Gastroesophageal sphincter (tissue), 4 donors: ENCODE results near the gene MYOCD. TPM values are rescaled to one million over a fixed set of nuclear protein-coding genes. Genes with fewer than 3 reads are reported as not detected.

Source experiments
- ATAC-seq: fragments of 150-250 bp; one replicate; pipeline ENCODE4 v1.9.1; 2016; ENCODE audit warnings: mild to moderate bottlenecking, moderate library complexity
- H3K27ac ChIP-seq, 4 donors: fragments of 200-600 bp; sonication (generic) in 3 of 4; 1 replicate in 3 of 4; 2 replicates in 1 of 4; pipeline ENCODE4 v1.5.1; 2016 to 2019
- H3K27me3 ChIP-seq: fragments of 200-600 bp; sonication (generic); one replicate; pipeline ENCODE4 v1.5.1; 2019
- H3K36me3 ChIP-seq, 2 donors: fragments of 200-600 bp; sonication (generic); one replicate each; pipeline ENCODE4 v1.5.1; 2019; ENCODE audit warnings: control low read depth in 1 of 2
- H3K4me1 ChIP-seq, 3 donors: fragments of 200-600 bp; sonication (generic); 1 replicate in 2 of 3; 2 replicates in 1 of 3; pipeline ENCODE4 v1.5.1; 2016 to 2019; ENCODE audit warnings: control low read depth in 2 of 3
- H3K4me3 ChIP-seq, 2 donors: fragments of 200-600 bp; sonication (generic); one replicate each; pipeline ENCODE4 v1.5.1; 2019; ENCODE audit warnings: mild to moderate bottlenecking in 1 of 2, moderate library complexity in 1 of 2
- H3K9me3 ChIP-seq, 3 donors: fragments of 200-600 bp; sonication (generic); one replicate each; pipeline ENCODE4 v1.5.1; 2017 to 2019; ENCODE audit warnings: control low read depth in 2 of 3
- EP300 ChIP-seq: sonication (generic); formaldehyde crosslinking; IDR thresholded peaks from one replicate; pipeline ENCODE4 v1.6.1; 2017; ENCODE audit warnings: antibody characterized with exemption, mild to moderate bottlenecking
- POLR2A ChIP-seq, 2 donors: fragments of 450-650 bp; IDR thresholded peaks; one replicate each; pipeline ENCODE4 v1.6.1; 2017; ENCODE audit warnings: antibody characterized with exemption in 2 of 2, mild to moderate bottlenecking in 2 of 2, moderate library complexity in 1 of 2
- POLR2AphosphoS5 ChIP-seq: sonication (generic); formaldehyde crosslinking; IDR thresholded peaks from one replicate; pipeline ENCODE4 v1.6.1; 2017; ENCODE audit warnings: antibody characterized with exemption
- WGBS, 2 donors: methylation state at CpG; one replicate each; pipeline ENCODE4 v1.1.5; 2018; ENCODE audit warnings: low coverage in 1 of 2; 5-methylcytosine and 5-hydroxymethylcytosine counted together
- total RNA-seq, 4 donors: library from RNA; depleted of rRNA; stranded (reverse); fragments of >200 nt; gene quantifications; one replicate each; pipeline ENCODE4 v1.1.0, GENCODE V29; 2016
- TF ChIP-seq, protein P1 (sequence below), 4 experiments: fragments of 200-600 bp in 2 of 4; fragments of 450-650 bp in 2 of 4; sonication (generic) in 1 of 4; IDR thresholded peaks; one replicate each; pipeline ENCODE4 v1.5.1; 2017 to 2019; ENCODE audit warnings: antibody characterized with exemption in 4 of 4, mild to moderate bottlenecking in 2 of 4, moderate library complexity in 2 of 4

Gene MYOCD
- total RNA-seq, 4 donors from 2014 or later: 93.0 to 219 (median 120) TPM

DNA sequence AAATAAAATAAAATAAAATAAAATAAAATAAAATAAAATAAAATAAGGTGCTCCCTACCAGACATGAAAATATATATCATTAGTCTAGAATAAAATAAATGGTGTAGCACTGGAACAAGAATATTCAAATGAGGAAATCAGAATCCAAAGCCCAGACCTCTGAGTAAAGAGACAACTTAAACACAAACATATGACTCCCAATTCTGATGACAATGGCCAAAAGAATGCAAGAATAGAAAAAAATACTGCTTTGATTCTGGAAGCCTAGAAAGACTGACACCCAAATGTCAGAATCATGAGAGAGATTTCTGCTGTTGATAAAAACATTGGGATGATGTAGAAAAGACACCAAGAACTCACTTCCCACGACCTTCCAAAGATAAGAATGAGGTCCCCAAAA is 27.9 kb downstream of the MYOCD start:
- Histone ChIP-seq H3K27me3 (no peaks in the 10 kb centered on the region), H3K4me3 (no peak overlapping the region), H3K36me3 (no peaks in the 10 kb centered on the region), H3K9me3 (no peaks in the 10 kb centered on the region), H3K4me1 (peaks cover 0 to 41% (median 0%) of the 10 kb centered on the region in 3 donors), H3K27ac (peak overlapping the region in 3 of 4 donors; percentile 78 to 80 (median 80))
- TF ChIP-seq POLR2AphosphoS5 (no peak), EP300 (no peak), POLR2A (IDR thresholded peaks at IDR 0.05) (no peak)
- TF ChIP-seq, protein P1, sequence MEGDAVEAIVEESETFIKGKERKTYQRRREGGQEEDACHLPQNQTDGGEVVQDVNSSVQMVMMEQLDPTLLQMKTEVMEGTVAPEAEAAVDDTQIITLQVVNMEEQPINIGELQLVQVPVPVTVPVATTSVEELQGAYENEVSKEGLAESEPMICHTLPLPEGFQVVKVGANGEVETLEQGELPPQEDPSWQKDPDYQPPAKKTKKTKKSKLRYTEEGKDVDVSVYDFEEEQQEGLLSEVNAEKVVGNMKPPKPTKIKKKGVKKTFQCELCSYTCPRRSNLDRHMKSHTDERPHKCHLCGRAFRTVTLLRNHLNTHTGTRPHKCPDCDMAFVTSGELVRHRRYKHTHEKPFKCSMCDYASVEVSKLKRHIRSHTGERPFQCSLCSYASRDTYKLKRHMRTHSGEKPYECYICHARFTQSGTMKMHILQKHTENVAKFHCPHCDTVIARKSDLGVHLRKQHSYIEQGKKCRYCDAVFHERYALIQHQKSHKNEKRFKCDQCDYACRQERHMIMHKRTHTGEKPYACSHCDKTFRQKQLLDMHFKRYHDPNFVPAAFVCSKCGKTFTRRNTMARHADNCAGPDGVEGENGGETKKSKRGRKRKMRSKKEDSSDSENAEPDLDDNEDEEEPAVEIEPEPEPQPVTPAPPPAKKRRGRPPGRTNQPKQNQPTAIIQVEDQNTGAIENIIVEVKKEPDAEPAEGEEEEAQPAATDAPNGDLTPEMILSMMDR (IDR thresholded peaks at IDR 0.05): no peak
- ATAC-seq: no peak
- 56% methylated on average over 1 of the region's 1 CpG; no CpG with 5 or more reads in 1 of the 2 donors for WGBS, 2 donors

GRCh38 chr17:12706070-12706469 is 40.4 kb downstream of the MYOCD start:
- ATAC-seq: peak; percentile 50
- H3K36me3 ChIP-seq: peaks cover 0 to 8% of the 10 kb centered on the region in 2 donors
- no peak overlapping the region for H3K4me3 ChIP-seq
- H3K27ac ChIP-seq: peak overlapping the region; percentile 45 to 77 (median 72)
- peaks cover 0 to 44% (median 6%) of the 10 kb centered on the region in 3 donors for H3K4me1 ChIP-seq
- 19 to 29% methylated on average over 4 of the region's 4 CpGs for WGBS, 2 donors
- TF ChIP-seq POLR2AphosphoS5 (peak; percentile 39), POLR2A (IDR thresholded peaks at IDR 0.05) (no peak), EP300 (no peak)
- TF ChIP-seq, protein P1 (IDR thresholded peaks at IDR 0.05): no peak
- no peaks in the 10 kb centered on the region for H3K27me3 ChIP-seq
- no peaks in the 10 kb centered on the region for H3K9me3 ChIP-seq

DNA sequence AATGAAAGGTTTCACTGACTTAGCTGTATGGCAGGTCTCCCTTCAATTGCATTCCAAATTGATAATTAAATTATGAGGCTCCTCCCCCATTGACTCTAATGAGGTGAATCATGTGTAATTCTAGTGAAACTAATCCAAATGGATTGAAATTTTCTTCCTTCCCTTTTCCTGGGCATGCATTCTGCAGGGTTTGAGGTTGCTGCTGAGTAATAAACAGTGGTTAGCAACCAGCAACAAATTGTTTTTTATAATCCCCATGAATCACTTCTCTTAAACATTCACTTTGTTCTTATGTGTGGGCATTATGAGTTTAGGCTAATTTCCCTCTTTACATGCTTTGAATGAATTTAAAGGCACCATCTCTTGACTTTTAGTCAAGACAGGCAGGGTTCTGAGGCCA is 43.4 kb downstream of the MYOCD start:
- no peak for ATAC-seq
- no peaks in the 10 kb centered on the region for H3K27me3 ChIP-seq
- H3K27ac ChIP-seq: peak overlapping the region in 2 of 4 donors; percentile 67 to 77
- TF ChIP-seq, protein P1 (IDR thresholded peaks at IDR 0.05): no peak
- TF ChIP-seq EP300: no peak
- TF ChIP-seq POLR2AphosphoS5: no peak
- no peak for TF ChIP-seq POLR2A (IDR thresholded peaks at IDR 0.05)
- peaks cover 4 to 68% (median 5%) of the 10 kb centered on the region in 3 donors for H3K4me1 ChIP-seq
- H3K4me3 ChIP-seq: no peak overlapping the region
- H3K9me3 ChIP-seq: no peaks in the 10 kb centered on the region
- H3K36me3 ChIP-seq: peaks cover 0 to 8% of the 10 kb centered on the region in 2 donors

DNA sequence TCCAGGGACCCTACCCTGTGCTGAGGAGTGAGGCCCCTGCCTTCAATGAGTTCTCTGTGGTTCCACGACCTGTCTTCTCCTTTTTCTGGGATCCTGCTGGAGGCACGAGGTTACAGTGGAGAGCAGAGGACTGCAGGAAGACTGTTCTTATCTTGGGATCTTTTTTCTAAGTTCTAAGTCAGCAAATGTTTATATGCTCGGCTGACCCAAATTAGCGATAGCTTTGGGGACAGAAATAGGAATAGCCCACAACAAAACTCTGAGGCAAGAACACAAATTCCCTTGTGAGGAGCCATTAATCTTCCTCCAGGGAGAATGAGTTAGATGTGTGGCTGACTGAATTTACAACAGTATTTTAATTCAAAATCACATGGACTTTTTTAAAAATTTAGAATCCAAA is 46.7 kb downstream of the MYOCD start:
- Histone ChIP-seq H3K9me3 (no peaks in the 10 kb centered on the region), H3K4me3 (no peak overlapping the region), H3K4me1 (peaks cover 0 to 39% (median 5%) of the 10 kb centered on the region in 3 donors), H3K27me3 (no peaks in the 10 kb centered on the region), H3K27ac (peak overlapping the region in 2 of 4 donors; percentile 53), H3K36me3 (peaks cover 0 to 29% of the 10 kb centered on the region in 2 donors)
- TF ChIP-seq EP300: no peak
- TF ChIP-seq, protein P1 (IDR thresholded peaks at IDR 0.05): no peak
- no peak for TF ChIP-seq POLR2AphosphoS5
- TF ChIP-seq POLR2A (IDR thresholded peaks at IDR 0.05): no peak
- 50% methylated on average over 4 of the region's 4 CpGs; no CpG with 5 or more reads in 1 of the 2 donors for WGBS, 2 donors
- ATAC-seq: no peak

- Histone ChIP-seq H3K36me3 (peaks cover 0 to 34% of the 10 kb centered on the region in 2 donors), H3K4me1 (peaks cover 0 to 34% (median 5%) of the 10 kb centered on the region in 3 donors), H3K27ac (peak overlapping the region in 2 of 4 donors; percentile 25 to 53), H3K4me3 (no peak overlapping the region), H3K27me3 (no peaks in the 10 kb centered on the region), H3K9me3 (no peaks in the 10 kb centered on the region)
- WGBS, 2 donors: 20 to 33% methylated on average over 1 to 3 of the region's 3 CpGs
- TF ChIP-seq EP300 (no peak), POLR2AphosphoS5 (no peak), POLR2A (IDR thresholded peaks at IDR 0.05) (no peak)
- TF ChIP-seq, protein P1 (IDR thresholded peaks at IDR 0.05): no peak
- no peak for ATAC-seq
Measured at GRCh38 chr17:12712941-12713340, 47.3 kb downstream of the MYOCD start.
